Putamen (tissue), 1 donor: ENCODE data around the gene SLFN5.
"Not testable (repeated sequence)": the region's sequence is repeated elsewhere in the genome, so short reads cannot be mapped to it uniquely, and the experiment has no call there.

Experiments
- DNase-seq: peaks from one replicate; pipeline ENCODE4 v3.0.0-alpha.2; 2016; ENCODE audit warnings: low spot score

SLFN5 gene

GRCh38 chr17:35291802-35292201 is 48.9 kb downstream of the SLFN5 start:
- no peak for DNase-seq

GRCh38 chr17:35293151-35293847 is 50.4 kb downstream of the SLFN5 start:
- no peak for DNase-seq

GRCh38 chr17:35294756-35295155 is 51.9 kb downstream of the SLFN5 start:
- no peak for DNase-seq

- no peak for DNase-seq
Measured at GRCh38 chr17:35295686-35296085, 52.8 kb downstream of the SLFN5 start.

GRCh38 chr17:35297666-35298065 is 54.8 kb downstream of the SLFN5 start:
- DNase-seq: no peak

- DNase-seq: no peak
Measured at GRCh38 chr17:35298639-35299038, 55.8 kb downstream of the SLFN5 start.

GRCh38 chr17:35299135-35299534 is 56.3 kb downstream of the SLFN5 start:
- no peak for DNase-seq

GRCh38 chr17:35309345-35309744 is 66.5 kb downstream of the SLFN5 start:
- not testable (repeated sequence) for DNase-seq

GRCh38 chr17:35312346-35312745 is 69.5 kb downstream of the SLFN5 start:
- DNase-seq: no peak

- peak; percentile 20 for DNase-seq
Measured at GRCh38 chr17:35312790-35313711, 70.2 kb downstream of the SLFN5 start.

GRCh38 chr17:35313875-35314409 is 71.1 kb downstream of the SLFN5 start:
- DNase-seq: no peak

- DNase-seq: no peak
Measured at GRCh38 chr17:35314415-35315216, 71.7 kb downstream of the SLFN5 start.

GRCh38 chr17:35315283-35315682 is 72.4 kb downstream of the SLFN5 start:
- DNase-seq: no peak

GRCh38 chr17:35315971-35316370 is 73.1 kb downstream of the SLFN5 start:
- DNase-seq: no peak

- no peak for DNase-seq
Measured at GRCh38 chr17:35322749-35323148, 79.9 kb downstream of the SLFN5 start.
